Lower leg skin (tissue), 4 donors: ENCODE results near the gene EHD1. TPM values are rescaled to one million over a fixed set of nuclear protein-coding genes. Genes with fewer than 3 reads are reported as not detected.

Experiments used
- DNase-seq, 2 donors: peaks; one replicate each; pipeline ENCODE4 v3.0.0-alpha.2; 2019; ENCODE audit warnings: low spot score in 2 of 2
- H3K4me3 ChIP-seq: fragments of 200-600 bp; sonication (generic); 2 replicates; pipeline ENCODE4 v1.5.1; 2017; ENCODE audit warnings: mild to moderate bottlenecking, low read depth; ENCODE audit not compliant: poor library complexity, severe bottlenecking
- CTCF ChIP-seq, 3 donors: fragments of 450-650 bp; IDR thresholded peaks; one replicate each; pipeline ENCODE4 v1.5.1; 2016; ENCODE audit warnings: antibody characterized with exemption in 3 of 3, mild to moderate bottlenecking in 3 of 3, moderate library complexity in 2 of 3
- POLR2A ChIP-seq, 2 donors: fragments of 450-650 bp; IDR thresholded peaks; one replicate each; pipeline ENCODE4 v1.6.1; 2016 to 2017; ENCODE audit warnings: antibody characterized with exemption in 2 of 2, mild to moderate bottlenecking in 1 of 2, moderate library complexity in 1 of 2
- WGBS, 2 donors: methylation state at CpG; one replicate each; pipeline ENCODE4 v1.1.5; 2018; 5-methylcytosine and 5-hydroxymethylcytosine counted together
- intact Hi-C: fragments of 100-400 bp; cut with DNase I; formaldehyde crosslinking; loops from one replicate; pipeline ENCODE4 v1.15.0; 2023; ENCODE audit warnings: low total_unique reads
- total RNA-seq, 4 donors: library from RNA; depleted of rRNA; stranded (reverse); fragments of >200 nt; gene quantifications; one replicate each; pipeline ENCODE4 v1.1.0, GENCODE V29; 2016

Gene EHD1
- total RNA-seq, 4 donors from 2014 or later, result 81.0 to 98.9 (median 90.5) TPM

GRCh38 chr11:64906314-64906635 lies 27.9 kb upstream of the EHD1 start:
- TF ChIP-seq CTCF (IDR thresholded peaks at IDR 0.05), result no peak
- no peak for TF ChIP-seq POLR2A (IDR thresholded peaks at IDR 0.05)
- 92 to 97% methylated on average over 6 to 13 of the region's 13 CpGs for WGBS, 2 donors
- no peak for DNase-seq
- H3K4me3 ChIP-seq, result no peak overlapping the region
- intact Hi-C loops, result no loop called here

GRCh38 chr11:64905516-64906313 lies 27.3 kb upstream of the EHD1 start:
- DNase-seq, result no peak
- intact Hi-C loops, result no loop called here
- no peak overlapping the region for H3K4me3 ChIP-seq
- 92 to 93% methylated on average over 14 to 24 of the region's 25 CpGs for WGBS, 2 donors
- TF ChIP-seq CTCF (IDR thresholded peaks at IDR 0.05), result no peak
- no peak for TF ChIP-seq POLR2A (IDR thresholded peaks at IDR 0.05)

- no peak for DNase-seq
- intact Hi-C loops, result no loop called here
- TF ChIP-seq CTCF (IDR thresholded peaks at IDR 0.05) (no peak), POLR2A (IDR thresholded peaks at IDR 0.05) (no peak)
- 95 to 97% methylated on average over 9 to 14 of the region's 23 CpGs for WGBS, 2 donors
- H3K4me3 ChIP-seq, result no peak overlapping the region
These were observed 24.9 kb upstream of the EHD1 start for GRCh38 chr11:64903291-64903833.

GRCh38 chr11:64902102-64902900 lies 23.9 kb upstream of the EHD1 start:
- WGBS, 2 donors, result 84 to 92% methylated on average over 21 to 25 of the region's 30 CpGs
- DNase-seq, result no peak
- H3K4me3 ChIP-seq, result no peak overlapping the region
- intact Hi-C loops, result no loop called here
- TF ChIP-seq POLR2A (IDR thresholded peaks at IDR 0.05) (no peak), CTCF (IDR thresholded peaks at IDR 0.05) (no peak)

GRCh38 chr11:64900774-64901173 lies 22.4 kb upstream of the EHD1 start:
- H3K4me3 ChIP-seq, result no peak overlapping the region
- WGBS, 2 donors, result 90 to 97% methylated on average over 9 to 17 of the region's 17 CpGs
- no peak for DNase-seq
- intact Hi-C loops, result loop anchor here (2.0 kb wide), 1 partner anchor 76 kb away; no protein-coding TSS in a partner anchor
- TF ChIP-seq POLR2A (IDR thresholded peaks at IDR 0.05) (no peak), CTCF (IDR thresholded peaks at IDR 0.05) (no peak)
